ENCODE results near the gene DAPK1.

- TF ChIP-seq CTCF (IDR thresholded peaks at IDR 0.05; ENCODE audit: low read length), result no peak
- no peak for TF ChIP-seq EZH2phosphoT487 (IDR thresholded peaks at IDR 0.05; ENCODE audit: low read length)
Observed at GRCh38 chr9:87593359-87593980, 95.8 kb downstream of the DAPK1 start.
